SU-DHL-6 (cell line): ENCODE data around the gene GGACT.
"Not testable (repeated sequence)": the region's sequence is repeated elsewhere in the genome, so short reads cannot be mapped to it uniquely, and the experiment has no call there.

Source experiments
- H2AFZ ChIP-seq: fragments of 200-600 bp; sonication (generic); 2 replicates; pipeline ENCODE4 v1.6.1; 2014; ENCODE audit warnings: low read depth, mild to moderate bottlenecking, moderate library complexity, mixed read lengths, antibody characterized with exemption, low read length; ENCODE audit not compliant: severe bottlenecking
- H3F3A ChIP-seq: fragments of 200-600 bp; shearing (Covaris generic); 2 replicates; pipeline ENCODE4 v1.6.0; 2016; ENCODE audit warnings: antibody characterized with exemption, mild to moderate bottlenecking; ENCODE audit not compliant: insufficient read depth
- H3K27ac ChIP-seq: fragments of 200-600 bp; sonication (generic); 2 replicates; pipeline ENCODE4 v1.5.1; 2016; ENCODE audit warnings: low read depth, mild to moderate bottlenecking, low read length, moderate library complexity, mixed read lengths
- H3K27me3 ChIP-seq: fragments of 200-600 bp; sonication (generic), shearing (Covaris generic); 2 replicates; pipeline ENCODE4 v1.6.0; 2014; ENCODE audit warnings: mild to moderate bottlenecking, low read length
- H3K36me3 ChIP-seq: fragments of 200-600 bp; sonication (generic); 2 replicates; pipeline ENCODE4 v1.6.1; 2014; ENCODE audit warnings: mild to moderate bottlenecking, low read length, mixed read lengths
- H3K4me2 ChIP-seq: fragments of 300-600, 200-600 bp; shearing (Covaris generic), sonication (generic); 2 replicates; pipeline ENCODE4 v1.6.0; 2014; ENCODE audit warnings: low read length, low read depth, mild to moderate bottlenecking; ENCODE audit not compliant: poor library complexity, severe bottlenecking
- H3K4me3 ChIP-seq: fragments of 200-600 bp; sonication (generic); 2 replicates; pipeline ENCODE4 v1.5.1; 2014; ENCODE audit warnings: antibody characterized with exemption, low read length, mild to moderate bottlenecking, mixed read lengths; ENCODE audit not compliant: insufficient read depth, poor library complexity, severe bottlenecking
- H3K79me2 ChIP-seq: fragments of 200-600 bp; sonication (generic); 2 replicates; pipeline ENCODE4 v1.6.1; 2014; ENCODE audit warnings: mild to moderate bottlenecking, low read length, moderate library complexity; ENCODE audit not compliant: insufficient read depth
- H3K9ac ChIP-seq: fragments of 200-600 bp; sonication (generic); 2 replicates; pipeline ENCODE4 v1.7.0; 2014; ENCODE audit warnings: mild to moderate bottlenecking, low read length
- H3K9me2 ChIP-seq: fragments of 200-600 bp; sonication (generic); replicated peaks from 2 replicates; pipeline ENCODE4 v1.6.1; 2014; ENCODE audit warnings: low read length; ENCODE audit not compliant: insufficient read depth
- H3K9me3 ChIP-seq: fragments of 200-600 bp; sonication (generic); 2 replicates; pipeline ENCODE4 v1.6.1; 2014; ENCODE audit warnings: low read length, mixed read lengths; ENCODE audit not compliant: insufficient read depth
- H4K20me1 ChIP-seq: fragments of 200-600 bp; sonication (generic); 2 replicates; pipeline ENCODE4 v1.6.1; 2014; ENCODE audit warnings: low read depth, mild to moderate bottlenecking, antibody characterized with exemption, low read length, moderate library complexity, mixed read lengths
- EZH2phosphoT487 ChIP-seq: fragments of 200-600 bp; sonication (generic), shearing (Covaris generic); conservative IDR thresholded peaks from 2 replicates; pipeline ENCODE4 v1.6.1; 2018; ENCODE audit warnings: mild to moderate bottlenecking, antibody characterized with exemption, low read length, moderate library complexity, mixed read lengths
- TF ChIP-seq, protein P1 (sequence below): fragments of 200-600 bp; sonication (generic); IDR thresholded peaks from one replicate; pipeline ENCODE4 v1.5.1; 2017; ENCODE audit warnings: antibody characterized with exemption, mild to moderate bottlenecking, low read length, moderate library complexity; ENCODE audit not compliant: insufficient read depth, poor library complexity, severe bottlenecking

GGACT gene

GRCh38 chr13:100625447-100625846, 36.9 kb upstream of the GGACT start:
- TF ChIP-seq, protein P1, sequence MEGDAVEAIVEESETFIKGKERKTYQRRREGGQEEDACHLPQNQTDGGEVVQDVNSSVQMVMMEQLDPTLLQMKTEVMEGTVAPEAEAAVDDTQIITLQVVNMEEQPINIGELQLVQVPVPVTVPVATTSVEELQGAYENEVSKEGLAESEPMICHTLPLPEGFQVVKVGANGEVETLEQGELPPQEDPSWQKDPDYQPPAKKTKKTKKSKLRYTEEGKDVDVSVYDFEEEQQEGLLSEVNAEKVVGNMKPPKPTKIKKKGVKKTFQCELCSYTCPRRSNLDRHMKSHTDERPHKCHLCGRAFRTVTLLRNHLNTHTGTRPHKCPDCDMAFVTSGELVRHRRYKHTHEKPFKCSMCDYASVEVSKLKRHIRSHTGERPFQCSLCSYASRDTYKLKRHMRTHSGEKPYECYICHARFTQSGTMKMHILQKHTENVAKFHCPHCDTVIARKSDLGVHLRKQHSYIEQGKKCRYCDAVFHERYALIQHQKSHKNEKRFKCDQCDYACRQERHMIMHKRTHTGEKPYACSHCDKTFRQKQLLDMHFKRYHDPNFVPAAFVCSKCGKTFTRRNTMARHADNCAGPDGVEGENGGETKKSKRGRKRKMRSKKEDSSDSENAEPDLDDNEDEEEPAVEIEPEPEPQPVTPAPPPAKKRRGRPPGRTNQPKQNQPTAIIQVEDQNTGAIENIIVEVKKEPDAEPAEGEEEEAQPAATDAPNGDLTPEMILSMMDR = no peak
- no peak for TF ChIP-seq EZH2phosphoT487
- Histone ChIP-seq H3K36me3 (peaks cover 8% of the 10 kb centered on the region; the same call in 1 of the 2 replicates), H3K9me3 (no peaks in the 10 kb centered on the region)

DNA sequence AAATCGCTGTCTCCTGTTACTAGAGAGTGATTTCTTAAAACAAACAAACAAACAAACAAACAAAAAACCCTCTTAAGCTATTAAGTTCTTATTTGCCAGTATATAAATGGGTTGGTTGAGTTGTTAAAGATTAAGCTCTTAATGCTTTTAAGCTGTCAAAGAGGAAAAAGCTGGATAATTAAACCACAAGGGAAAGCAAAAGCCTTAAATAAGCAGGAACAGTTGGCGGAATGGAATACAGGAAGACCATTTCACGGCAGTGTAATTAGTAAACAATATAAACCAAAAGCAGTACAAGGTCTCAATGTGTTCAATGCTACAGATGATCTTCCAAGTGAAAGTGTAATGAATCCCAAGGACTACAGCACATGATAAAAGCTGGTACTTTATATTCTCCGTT, 32.2 kb upstream of the GGACT start:
- H3K4me2 ChIP-seq = no peak overlapping the region
- no peak for TF ChIP-seq EZH2phosphoT487
- TF ChIP-seq, protein P1 = no peak
- peaks cover 8% of the 10 kb centered on the region; the same call in 1 of the 2 replicates for H3K36me3 ChIP-seq
- H3K9ac ChIP-seq = no peak overlapping the region
- no peak overlapping the region for H3K27ac ChIP-seq
- H4K20me1 ChIP-seq = no peaks in the 10 kb centered on the region
- H3F3A ChIP-seq = no peaks in the 10 kb centered on the region
- no peak overlapping the region for H2AFZ ChIP-seq
- no peaks in the 10 kb centered on the region for H3K79me2 ChIP-seq
- H3K9me2 ChIP-seq = no peaks in the 10 kb centered on the region
- H3K27me3 ChIP-seq = no peaks in the 10 kb centered on the region
- H3K4me3 ChIP-seq = no peak overlapping the region
- H3K9me3 ChIP-seq = no peaks in the 10 kb centered on the region

More at GRCh38 chr13:100625447-100625846, 36.9 kb upstream of the GGACT start:
- no peaks in the 10 kb centered on the region for H4K20me1 ChIP-seq
- H3K4me3 ChIP-seq = no peak overlapping the region
- H3K79me2 ChIP-seq = no peaks in the 10 kb centered on the region
- no peak overlapping the region for H3K9ac ChIP-seq
- H3F3A ChIP-seq = no peaks in the 10 kb centered on the region
- H3K27ac ChIP-seq = no peak overlapping the region
- no peaks in the 10 kb centered on the region for H3K9me2 ChIP-seq
- no peak overlapping the region for H3K4me2 ChIP-seq
- H2AFZ ChIP-seq = no peak overlapping the region
- H3K27me3 ChIP-seq = no peaks in the 10 kb centered on the region

DNA sequence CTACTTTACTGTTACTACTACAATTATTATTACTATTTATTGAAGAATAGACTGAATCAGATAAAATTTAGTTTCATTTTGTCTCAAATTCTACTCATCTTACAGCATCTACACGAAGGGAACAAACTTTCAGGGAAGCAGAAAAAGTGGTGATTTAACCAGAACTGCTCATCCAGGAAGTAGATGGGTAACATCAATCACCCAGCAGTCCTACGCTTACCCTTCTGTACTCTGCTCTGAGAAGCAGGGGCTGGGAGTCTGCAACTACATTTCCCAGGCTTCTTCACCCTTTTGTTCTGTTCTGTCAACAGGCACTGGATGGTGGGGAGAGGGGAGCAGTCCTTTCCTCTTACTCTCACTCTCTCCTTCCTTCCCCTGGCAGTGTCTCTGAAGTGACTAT, 31.4 kb upstream of the GGACT start:
- Histone ChIP-seq H4K20me1 (no peaks in the 10 kb centered on the region), H3K9me2 (no peaks in the 10 kb centered on the region)

DNA sequence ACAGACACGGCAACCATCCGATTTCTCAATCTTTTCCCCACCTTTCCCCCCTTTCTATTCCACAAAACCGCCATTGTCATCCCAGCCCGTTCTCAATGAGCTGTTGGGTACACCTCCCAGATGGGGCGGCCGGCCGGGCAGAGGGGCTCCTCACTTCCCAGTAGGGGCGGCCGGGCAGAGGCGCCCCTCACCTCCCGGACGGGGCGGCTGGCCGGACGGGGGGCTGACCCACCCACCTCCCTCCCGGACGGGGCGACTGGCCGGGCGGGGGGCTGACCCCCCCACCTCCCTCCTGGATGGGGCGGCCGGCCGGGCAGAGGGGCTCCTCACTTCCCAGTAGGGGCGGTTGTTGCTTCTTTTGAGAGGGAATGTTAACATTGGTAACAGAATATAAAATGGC, 30.3 kb upstream of the GGACT start:
- not testable (repeated sequence) for H3K4me2 ChIP-seq, H3K9me2 ChIP-seq, H3K9ac ChIP-seq, H3K27me3 ChIP-seq, H3K36me3 ChIP-seq, H3K9me3 ChIP-seq, H3F3A ChIP-seq, H4K20me1 ChIP-seq, H3K4me3 ChIP-seq, H3K79me2 ChIP-seq, H3K27ac ChIP-seq, H2AFZ ChIP-seq

More for the DNA sequence above, 31.4 kb upstream of the GGACT start:
- Histone ChIP-seq H3K36me3 (0 out of 2 replicates have a peak, but pooled peaks cover 3% of the 10 kb centered on the region), H3K27ac (no peak overlapping the region), H3F3A (no peaks in the 10 kb centered on the region), H3K9ac (no peak overlapping the region), H2AFZ (no peak overlapping the region), H3K27me3 (no peaks in the 10 kb centered on the region), H3K79me2 (no peaks in the 10 kb centered on the region), H3K4me2 (no peak overlapping the region), H3K4me3 (no peak overlapping the region), H3K9me3 (no peaks in the 10 kb centered on the region)
- TF ChIP-seq EZH2phosphoT487 = no peak
- TF ChIP-seq, protein P1 = no peak
